K562 (cell line): Measurements from ENCODE around the gene GLB1L2. TPM values are rescaled to one million over a fixed set of nuclear protein-coding genes. Genes with fewer than 3 reads are reported as not detected.
A peak's percentile ranks its signal among the peaks of the same experiment; 100 is the strongest.

Experiments
- CAMTA2 ChIP-seq: fragments of 250-450 bp; sonication (Bioruptor Pico); conservative IDR thresholded peaks from 2 replicates; pipeline ENCODE4 v1.5.1; 2022
- CBFA2T2 ChIP-seq: fragments of 450-650 bp; conservative IDR thresholded peaks from 2 replicates; pipeline ENCODE4 v1.6.1; 2017; ENCODE audit warnings: mild to moderate bottlenecking
- FOSL1 ChIP-seq: fragments of 200-800 bp; sonication (Bioruptor generic); conservative IDR thresholded peaks from 2 replicates; pipeline ENCODE4 v1.6.1; 2016; ENCODE audit warnings: missing genetic modification characterization, missing compliant biosample characterization
- FOXK2 ChIP-seq, 2 experiments: fragments of 450-650 bp; IDR thresholded peaks in 1 of 2; conservative IDR thresholded peaks in 1 of 2; 2 replicates each; pipeline ENCODE4 v1.6.1; 2016; ENCODE audit warnings: low read depth in 2 of 2, mild to moderate bottlenecking in 1 of 2
- HCFC1 ChIP-seq: IDR thresholded peaks from 2 replicates; pipeline ENCODE4 v1.6.1; 2012; ENCODE audit warnings: low read depth, low read length, improper control_type of control experiment
- JUN ChIP-seq, 2 experiments: sonication (generic) in 1 of 2; formaldehyde crosslinking in 1 of 2; IDR thresholded peaks; 2 replicates each; pipeline versions ENCODE4 v1.6.1 to v1.8.0; 2012 to 2022; ENCODE audit warnings: borderline replicate concordance in 2 of 2, mild to moderate bottlenecking in 2 of 2, improper control_type of control experiment in 1 of 2, low read depth in 1 of 2, low read length in 1 of 2, missing genetic modification reagents in 1 of 2
- KAT7 ChIP-seq: sonication (generic); formaldehyde crosslinking; IDR thresholded peaks from 2 replicates; pipeline ENCODE4 v1.8.0; 2022; ENCODE audit warnings: missing genetic modification reagents, mild to moderate bottlenecking, borderline replicate concordance
- MAFF ChIP-seq: IDR thresholded peaks from 2 replicates; pipeline ENCODE4 v1.6.1; 2012; ENCODE audit warnings: low read length, improper control_type of control experiment
- MAFG ChIP-seq: fragments of 450-650 bp; conservative IDR thresholded peaks from 2 replicates; pipeline ENCODE4 v1.6.1; 2016; ENCODE audit warnings: missing genetic modification characterization, missing compliant biosample characterization
- MTA2 ChIP-seq: fragments of 450-650 bp; IDR thresholded peaks from 2 replicates; pipeline ENCODE4 v1.6.1; 2016; ENCODE audit warnings: low read depth
- NR2F6 ChIP-seq: fragments of 450-650 bp; formaldehyde crosslinking; IDR thresholded peaks from 2 replicates; pipeline ENCODE4 v1.4.0; 2020; ENCODE audit warnings: mild to moderate bottlenecking
- SMARCE1 ChIP-seq: fragments of 450-650 bp; IDR thresholded peaks from 2 replicates; pipeline ENCODE4 v1.7.1; 2016; ENCODE audit warnings: mild to moderate bottlenecking
- TGIF2 ChIP-seq: sonication (generic); formaldehyde crosslinking; IDR thresholded peaks from 2 replicates; pipeline ENCODE4 v1.8.1; 2022; ENCODE audit warnings: mild to moderate bottlenecking, missing genetic modification reagents, moderate library complexity
- ZNF197 ChIP-seq: fragments of 200-800 bp; sonication (Bioruptor generic); IDR thresholded peaks from 2 replicates; pipeline ENCODE4 v1.6.1; 2016; ENCODE audit warnings: low read depth, missing genetic modification characterization, missing compliant biosample characterization
- ZNF551 ChIP-seq: fragments of 250-450 bp; sonication (Bioruptor Pico); IDR thresholded peaks from 2 replicates; pipeline ENCODE4 v1.5.0; 2021; ENCODE audit warnings: mild to moderate bottlenecking, moderate library complexity
- ZNF589 ChIP-seq: fragments of 200-800 bp; sonication (Bioruptor generic); IDR thresholded peaks from 2 replicates; pipeline ENCODE4 v1.6.1; 2016; ENCODE audit warnings: low read depth, missing genetic modification characterization, missing compliant biosample characterization
- polyA plus RNA-seq, 8 experiments: library from polyadenylated mRNA; depleted of rRNA in 4 of 8; stranded (reverse) in 5 of 8; unstranded in 3 of 8; fragments of >200 nt; fragmentation: Nextera tagmentation in 2 of 8; fragmentation: Illumina TruSeq in 1 of 8; extraction: Ambion mirVana in 2 of 8; extraction: Trizol in 1 of 8; gene quantifications; 2 replicates each; pipeline versions ENCODE4 v1.2.1 to v1.2.3, GENCODE V29; 2011 to 2014; ENCODE audit warnings: inconsistent platforms in 1 of 8, missing spikeins in 1 of 8
- total RNA-seq, 7 experiments: library from RNA; depleted of rRNA in 6 of 7; stranded (reverse); fragments of >200 nt in 6 of 7; fragmentation: Illumina TruSeq in 2 of 7; extraction: Trizol in 2 of 7; gene quantifications; 2 replicates each; pipeline versions ENCODE4 v1.2.1 to v1.2.3, GENCODE V29; 2011 to 2021; ENCODE audit warnings: low replicate concordance in 1 of 7
- TF ChIP-seq, protein P1 (sequence below), 2 experiments: IDR thresholded peaks in 1 of 2; conservative IDR thresholded peaks in 1 of 2; 2 replicates each; pipeline ENCODE4 v1.6.1; 2016; ENCODE audit warnings: low read depth in 2 of 2, mild to moderate bottlenecking in 1 of 2, missing compliant biosample characterization in 1 of 2, missing genetic modification characterization in 1 of 2, moderate library complexity in 1 of 2
- TF ChIP-seq, protein P2 (sequence below): fragments of 450-650 bp; IDR thresholded peaks from 2 replicates; pipeline ENCODE4 v1.6.1; 2018; ENCODE audit warnings: mild to moderate bottlenecking, low read depth; ENCODE audit not compliant: partially characterized antibody
- TF ChIP-seq, protein P3 (sequence below): fragments of 250-450 bp; sonication (Bioruptor Pico); IDR thresholded peaks from 2 replicates; pipeline ENCODE4 v1.8.0; 2022; ENCODE audit warnings: moderate library complexity, mild to moderate bottlenecking, inconsistent platforms
- TF ChIP-seq, protein P4 (sequence below), 2 experiments: fragments of 450-650 bp in 1 of 2; sonication (generic) in 1 of 2; formaldehyde crosslinking in 1 of 2; IDR thresholded peaks in 1 of 2; conservative IDR thresholded peaks in 1 of 2; 2 replicates each; pipeline versions ENCODE4 v1.6.1 to v1.8.1; 2016 to 2023; ENCODE audit warnings: mild to moderate bottlenecking in 2 of 2, moderate library complexity in 2 of 2, inconsistent platforms in 1 of 2, missing genetic modification reagents in 1 of 2
- TF ChIP-seq, protein P5 (sequence below): fragments of 200-800 bp; sonication (Bioruptor generic); IDR thresholded peaks from 2 replicates; pipeline ENCODE4 v1.6.1; 2017; ENCODE audit warnings: missing genetic modification characterization, missing compliant biosample characterization

The GLB1L2 gene
- total and polyA plus RNA-seq, 9 of the 15 experiments (the other 6 are each of a cell fraction or from before 2014, with no cell fraction given) = 0.84 to 21.4 (median 13.8) TPM

DNA sequence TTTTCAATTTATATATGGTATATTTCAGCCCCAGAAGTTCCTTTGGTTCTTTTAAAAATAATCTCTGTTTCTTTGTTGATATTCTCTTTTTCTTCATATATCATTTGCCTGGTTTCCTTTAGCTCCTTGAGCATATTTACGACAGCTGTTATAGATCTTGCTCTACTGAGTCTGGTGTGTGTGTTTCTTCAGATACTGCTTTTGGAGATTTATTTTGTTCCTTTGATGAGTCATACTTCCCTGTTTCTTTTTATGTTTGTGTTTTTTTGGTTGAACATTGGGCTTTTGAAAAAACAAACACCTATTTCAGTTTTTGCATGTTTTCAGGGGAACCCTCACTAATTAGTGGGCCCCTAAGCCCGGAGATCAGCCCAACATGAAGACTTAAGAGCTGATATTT is 23.3 kb downstream of the GLB1L2 start (continued):
- TF ChIP-seq, protein P1, sequence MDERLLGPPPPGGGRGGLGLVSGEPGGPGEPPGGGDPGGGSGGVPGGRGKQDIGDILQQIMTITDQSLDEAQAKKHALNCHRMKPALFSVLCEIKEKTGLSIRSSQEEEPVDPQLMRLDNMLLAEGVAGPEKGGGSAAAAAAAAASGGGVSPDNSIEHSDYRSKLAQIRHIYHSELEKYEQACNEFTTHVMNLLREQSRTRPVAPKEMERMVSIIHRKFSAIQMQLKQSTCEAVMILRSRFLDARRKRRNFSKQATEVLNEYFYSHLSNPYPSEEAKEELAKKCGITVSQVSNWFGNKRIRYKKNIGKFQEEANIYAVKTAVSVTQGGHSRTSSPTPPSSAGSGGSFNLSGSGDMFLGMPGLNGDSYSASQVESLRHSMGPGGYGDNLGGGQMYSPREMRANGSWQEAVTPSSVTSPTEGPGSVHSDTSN (CRISPR knock-in tag; IDR thresholded peaks at IDR 0.05; ENCODE audit: low read depth) = no peak
- TF ChIP-seq, protein P1 (tag; conservative IDR thresholded peaks at IDR 0.05; ENCODE audit: low read depth) = peak; percentile 63
- TF ChIP-seq MAFG (tag) (peak; percentile 57; the same call in 1 of the 2 replicates), ZNF197 (CRISPR knock-in tag) (no peak), CBFA2T2 (peak; percentile 17; the same call in 1 of the 2 replicates), CAMTA2 (CRISPR knock-in tag) (no peak), FOXK2 (conservative IDR thresholded peaks at IDR 0.05 in 1 of 2, IDR thresholded peaks at IDR 0.05 in 1 of 2; ENCODE audit: low read depth in 2 of 2) (peak; percentile 77 to 83), FOSL1 (tag) (peak; percentile 87), KAT7 (CRISPR knock-in tag) (no peak), ZNF551 (CRISPR knock-in tag) (no peak), SMARCE1 (peak; percentile 88), NR2F6 (CRISPR knock-in tag) (no peak), ZNF589 (CRISPR knock-in tag) (no peak), MTA2 (peak; percentile 43; the same call in 1 of the 2 replicates), JUN (IDR thresholded peaks at IDR 0.05; ENCODE audit: borderline replicate concordance, low read depth, low read length) (peak; percentile 55; the same call in 1 of the 2 replicates), JUN (CRISPR knock-in tag; IDR thresholded peaks at IDR 0.05; ENCODE audit: borderline replicate concordance) (no peak), TGIF2 (no peak), HCFC1 (no peak), MAFF (peak; percentile 23; the same call in 1 of the 2 replicates)
- TF ChIP-seq, protein P2, sequence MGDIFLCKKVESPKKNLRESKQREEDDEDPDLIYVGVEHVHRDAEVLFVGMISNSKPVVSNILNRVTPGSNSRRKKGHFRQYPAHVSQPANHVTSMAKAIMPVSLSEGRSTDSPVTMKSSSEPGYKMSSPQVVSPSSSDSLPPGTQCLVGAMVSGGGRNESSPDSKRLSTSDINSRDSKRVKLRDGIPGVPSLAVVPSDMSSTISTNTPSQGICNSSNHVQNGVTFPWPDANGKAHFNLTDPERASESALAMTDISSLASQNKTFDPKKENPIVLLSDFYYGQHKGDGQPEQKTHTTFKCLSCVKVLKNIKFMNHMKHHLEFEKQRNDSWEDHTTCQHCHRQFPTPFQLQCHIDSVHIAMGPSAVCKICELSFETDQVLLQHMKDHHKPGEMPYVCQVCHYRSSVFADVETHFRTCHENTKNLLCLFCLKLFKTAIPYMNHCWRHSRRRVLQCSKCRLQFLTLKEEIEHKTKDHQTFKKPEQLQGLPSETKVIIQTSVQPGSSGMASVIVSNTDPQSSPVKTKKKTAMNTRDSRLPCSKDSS = no peak
- TF ChIP-seq, protein P3, sequence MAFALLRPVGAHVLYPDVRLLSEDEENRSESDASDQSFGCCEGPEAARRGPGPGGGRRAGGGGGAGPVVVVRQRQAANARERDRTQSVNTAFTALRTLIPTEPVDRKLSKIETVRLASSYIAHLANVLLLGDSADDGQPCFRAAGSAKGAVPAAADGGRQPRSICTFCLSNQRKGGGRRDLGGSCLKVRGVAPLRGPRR (CRISPR knock-in tag) = no peak
- TF ChIP-seq, protein P4, sequence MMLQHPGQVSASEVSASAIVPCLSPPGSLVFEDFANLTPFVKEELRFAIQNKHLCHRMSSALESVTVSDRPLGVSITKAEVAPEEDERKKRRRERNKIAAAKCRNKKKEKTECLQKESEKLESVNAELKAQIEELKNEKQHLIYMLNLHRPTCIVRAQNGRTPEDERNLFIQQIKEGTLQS (IDR thresholded peaks at IDR 0.05) = peak; percentile 94
- TF ChIP-seq, protein P4 (CRISPR knock-in tag; conservative IDR thresholded peaks at IDR 0.05) = no peak
- TF ChIP-seq, protein P5, sequence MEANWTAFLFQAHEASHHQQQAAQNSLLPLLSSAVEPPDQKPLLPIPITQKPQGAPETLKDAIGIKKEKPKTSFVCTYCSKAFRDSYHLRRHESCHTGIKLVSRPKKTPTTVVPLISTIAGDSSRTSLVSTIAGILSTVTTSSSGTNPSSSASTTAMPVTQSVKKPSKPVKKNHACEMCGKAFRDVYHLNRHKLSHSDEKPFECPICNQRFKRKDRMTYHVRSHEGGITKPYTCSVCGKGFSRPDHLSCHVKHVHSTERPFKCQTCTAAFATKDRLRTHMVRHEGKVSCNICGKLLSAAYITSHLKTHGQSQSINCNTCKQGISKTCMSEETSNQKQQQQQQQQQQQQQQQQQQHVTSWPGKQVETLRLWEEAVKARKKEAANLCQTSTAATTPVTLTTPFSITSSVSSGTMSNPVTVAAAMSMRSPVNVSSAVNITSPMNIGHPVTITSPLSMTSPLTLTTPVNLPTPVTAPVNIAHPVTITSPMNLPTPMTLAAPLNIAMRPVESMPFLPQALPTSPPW (CRISPR knock-in tag) = no peak
